GM18508 (cell line): ENCODE measurements around the gene CBARP.

Experiments used
- ATAC-seq: cut with Tn5 transposase; IDR thresholded peaks from one replicate; pipeline ENCODE4 v1.9.1; 2021; ENCODE audit warnings: moderate number of reproducible peaks; ENCODE audit not compliant: insufficient read depth, unreplicated experiment

The CBARP gene

DNA sequence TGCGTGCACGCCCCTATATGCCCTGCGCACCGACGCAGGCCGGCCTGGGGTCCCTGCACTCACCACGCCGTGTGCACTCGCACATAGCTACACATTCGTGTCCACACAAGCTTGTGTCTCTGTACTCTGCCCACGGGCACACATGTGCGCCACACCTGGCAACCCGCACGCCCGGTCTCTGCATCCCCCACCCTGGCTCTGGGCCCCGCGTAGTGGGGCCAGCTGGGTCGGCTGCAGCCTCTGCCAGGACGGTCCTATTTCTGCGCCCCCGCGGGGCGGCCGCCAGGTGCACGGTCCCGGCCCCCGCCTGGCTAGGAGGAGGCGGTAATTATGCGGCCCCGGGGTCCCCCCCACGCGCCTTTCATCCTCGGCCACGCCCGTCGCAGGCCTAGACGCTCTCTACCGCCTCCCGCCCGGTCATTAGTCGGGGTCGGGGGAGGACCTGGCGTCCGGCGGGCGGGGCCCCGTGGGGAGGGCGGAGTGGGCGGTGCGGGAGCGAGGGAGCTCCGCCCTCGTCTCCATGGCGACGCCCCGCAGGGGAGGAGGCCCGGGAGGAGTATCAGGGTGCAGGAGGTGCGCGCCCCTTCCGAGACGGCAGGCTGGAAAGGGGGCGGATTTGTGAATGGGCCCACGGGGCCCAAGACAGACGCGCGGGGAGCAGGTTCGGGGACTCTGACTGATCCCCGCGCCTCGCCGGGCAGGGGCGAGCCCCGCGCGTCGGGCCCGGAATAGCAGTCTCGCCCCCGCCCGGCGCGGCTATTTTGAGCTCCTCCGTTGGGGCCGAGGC is 28.5 kb upstream of the CBARP start:
- no peak for ATAC-seq

DNA sequence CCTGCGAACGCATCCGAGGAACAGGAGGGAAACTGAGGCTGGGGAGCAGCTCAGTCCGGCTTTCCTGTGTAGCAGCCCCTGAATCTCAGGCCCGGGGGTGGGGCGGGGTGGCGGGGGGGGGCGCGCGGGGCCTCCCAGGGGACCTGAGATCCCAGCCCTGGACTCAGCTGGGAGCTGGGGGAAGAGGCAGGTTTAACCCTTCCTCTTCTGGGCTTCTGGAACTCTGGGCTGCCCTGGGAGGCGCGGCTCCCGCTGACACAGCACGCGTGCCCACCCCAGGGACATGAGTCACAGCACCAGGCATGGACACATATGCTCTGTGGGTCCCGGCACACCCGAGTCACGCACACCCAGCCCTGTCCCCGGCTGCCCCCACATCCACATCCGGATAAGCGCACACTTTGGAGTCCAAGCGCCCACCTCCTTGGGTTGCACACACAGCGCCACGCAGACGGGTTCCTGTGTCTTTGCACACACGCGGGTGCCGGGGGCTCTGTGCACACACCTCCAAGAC is 27.9 kb upstream of the CBARP start:
- no peak for ATAC-seq

DNA sequence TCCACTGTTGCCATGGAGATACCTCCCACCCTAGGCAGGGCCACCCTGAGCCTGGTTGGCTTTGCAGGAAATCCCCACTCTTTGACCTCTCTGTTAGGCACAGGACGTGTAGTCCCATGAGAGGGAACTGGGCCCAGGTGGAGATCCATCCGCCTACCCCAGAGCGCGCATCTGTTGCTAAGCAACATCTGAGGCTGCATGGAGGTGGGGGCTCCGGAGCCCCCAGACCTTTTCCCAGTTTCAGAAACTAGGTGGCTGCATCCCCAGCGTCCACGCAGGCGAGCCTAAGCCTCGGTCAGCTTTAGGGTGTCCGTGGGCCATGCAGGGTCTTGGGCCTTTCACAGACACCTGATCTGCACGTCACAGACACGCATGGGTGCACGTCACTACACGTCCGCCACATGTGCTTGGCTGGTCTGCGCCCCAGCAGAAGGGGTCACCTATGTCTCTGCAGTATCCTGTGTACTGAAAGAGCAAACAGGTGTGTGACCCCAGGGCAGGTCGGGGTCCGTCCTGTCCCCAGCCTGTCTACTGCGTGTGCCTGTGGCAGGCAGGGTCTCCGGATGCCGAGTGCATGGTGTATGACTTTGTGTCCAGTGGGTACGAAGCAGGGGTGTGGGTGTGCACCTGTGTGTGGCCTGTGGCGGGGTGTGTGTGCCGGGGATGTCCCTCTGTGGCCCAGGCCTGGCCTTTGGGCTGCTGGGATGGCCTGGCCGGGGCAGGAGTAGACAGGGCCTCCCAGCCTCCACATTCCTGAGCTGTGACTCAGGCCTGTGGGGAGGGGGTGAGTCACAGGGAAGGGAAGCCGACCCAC is 27.2 kb upstream of the CBARP start:
- no peak for ATAC-seq

DNA sequence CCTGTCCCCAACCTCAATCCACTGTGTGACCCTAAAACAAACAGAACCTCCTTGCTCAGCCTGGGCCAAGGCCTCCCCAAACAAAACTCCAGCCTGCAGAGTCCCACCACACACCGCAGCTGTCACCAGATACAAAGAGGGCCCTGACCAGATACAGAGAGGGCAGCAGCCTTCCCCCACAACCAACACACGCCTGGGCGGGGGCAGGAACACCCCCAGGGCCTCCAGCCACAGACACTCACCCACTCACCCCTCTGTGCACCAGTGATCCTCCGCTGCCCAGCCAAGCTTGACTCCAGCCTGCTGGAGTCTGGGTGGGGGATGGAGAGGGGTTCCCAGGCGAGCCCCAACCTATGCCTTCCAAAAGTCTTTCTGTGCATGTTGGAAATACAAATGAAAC is 25.4 kb upstream of the CBARP start:
- no peak for ATAC-seq

- no peak for ATAC-seq
These were observed 24.9 kb upstream of the CBARP start for GRCh38 chr19:1262623-1263123.

GRCh38 chr19:1261798-1262622 is 24.2 kb upstream of the CBARP start:
- no peak for ATAC-seq

DNA sequence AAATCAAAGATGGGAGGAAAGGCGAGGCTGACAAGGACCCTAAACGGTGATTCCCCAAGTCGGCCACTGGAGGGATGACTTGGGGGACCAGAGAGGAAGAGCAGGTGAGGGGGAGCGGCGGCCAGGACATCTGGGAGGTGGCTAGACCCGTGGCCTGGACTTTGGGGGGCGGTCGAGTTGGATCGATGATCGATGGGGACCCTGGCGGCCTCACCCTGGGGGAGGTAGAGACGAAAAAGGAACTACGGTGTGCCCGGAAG is 23.7 kb upstream of the CBARP start:
- ATAC-seq = no peak

GRCh38 chr19:1260749-1261537 is 23.1 kb upstream of the CBARP start:
- ATAC-seq = no peak

GRCh38 chr19:1259876-1260748 is 22.3 kb upstream of the CBARP start:
- ATAC-seq = no peak

DNA sequence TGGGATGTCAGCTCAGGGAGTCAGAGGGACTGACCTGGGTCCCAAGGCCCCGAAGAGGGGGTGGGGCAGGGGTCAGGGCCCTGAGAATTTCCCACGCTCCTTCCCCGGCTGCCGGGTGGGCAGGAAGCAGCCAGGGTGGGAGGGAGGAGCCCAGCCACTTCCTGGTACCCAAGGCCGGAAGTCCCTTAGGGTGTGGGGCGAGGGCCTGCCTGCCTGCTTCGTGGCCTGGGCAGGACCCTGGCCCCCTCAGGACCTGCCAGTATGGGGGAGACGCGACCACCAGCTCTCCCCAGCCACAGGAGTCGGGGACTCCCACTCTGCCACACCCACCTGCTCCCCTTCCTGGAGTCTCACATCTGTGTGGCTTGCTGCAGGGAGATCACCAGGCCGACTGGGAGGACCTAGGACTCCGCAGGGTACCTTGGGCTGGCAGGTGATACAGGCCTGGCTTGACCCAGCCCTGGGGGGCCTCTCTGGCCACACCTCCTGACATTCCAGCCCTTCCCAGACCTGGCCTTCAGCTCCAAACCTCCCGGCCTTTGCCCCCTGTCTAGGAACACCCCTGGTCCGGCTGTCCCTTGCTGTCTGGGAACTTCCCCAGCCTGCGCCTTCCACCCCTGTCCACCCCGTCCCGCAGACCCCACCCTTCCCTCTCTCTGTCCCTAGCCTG is 21.5 kb upstream of the CBARP start:
- no peak for ATAC-seq

GRCh38 chr19:1258707-1259205 is 21.0 kb upstream of the CBARP start:
- ATAC-seq = no peak

GRCh38 chr19:1258163-1258492 is 20.3 kb upstream of the CBARP start:
- ATAC-seq = no peak

GRCh38 chr19:1257475-1258162 is 19.8 kb upstream of the CBARP start:
- ATAC-seq = no peak

DNA sequence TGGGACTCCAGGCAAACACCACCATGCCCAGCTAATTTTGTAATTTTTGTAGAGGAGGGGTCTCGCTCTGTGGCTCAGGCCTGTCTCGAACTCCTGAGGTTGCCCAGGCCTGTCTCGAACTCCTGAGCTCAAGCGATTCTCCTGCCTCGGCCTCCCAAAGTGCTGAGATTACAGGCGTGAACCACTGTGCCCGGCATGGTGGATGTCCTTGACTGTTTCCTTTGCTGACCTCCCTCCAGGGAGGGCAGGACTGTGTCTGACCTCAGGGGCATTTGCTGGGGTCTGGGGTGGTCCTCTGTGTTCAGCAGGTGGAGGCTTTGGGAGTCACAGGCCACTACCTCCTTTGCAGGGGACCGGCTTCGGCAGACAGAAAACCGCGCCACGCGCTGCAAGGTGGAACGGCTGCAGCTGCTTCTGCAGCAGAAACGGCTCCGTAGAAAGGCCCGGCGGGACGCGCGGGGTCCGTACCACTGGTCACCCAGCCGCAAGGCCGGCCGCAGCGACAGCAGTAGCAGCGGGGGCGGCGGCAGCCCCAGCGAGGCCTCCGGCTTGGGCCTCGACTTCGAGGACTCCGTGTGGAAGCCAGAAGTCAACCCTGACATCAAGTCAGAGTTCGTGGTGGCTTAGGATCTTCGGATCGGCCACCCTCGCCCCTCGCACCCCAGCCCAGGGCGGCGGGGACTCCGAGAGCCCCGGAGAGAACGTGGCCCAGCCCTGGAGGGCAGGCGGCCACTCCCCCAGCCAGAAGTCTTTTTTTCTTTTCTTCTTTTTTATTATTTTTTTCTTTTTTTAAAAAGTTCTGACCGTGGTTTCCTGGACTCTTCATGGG is 19.1 kb upstream of the CBARP start:
- ATAC-seq = no peak

- no peak for ATAC-seq
These were observed 17.7 kb upstream of the CBARP start for GRCh38 chr19:1255186-1256161.
